ENCODE results near the gene HMG20A.

DNA sequence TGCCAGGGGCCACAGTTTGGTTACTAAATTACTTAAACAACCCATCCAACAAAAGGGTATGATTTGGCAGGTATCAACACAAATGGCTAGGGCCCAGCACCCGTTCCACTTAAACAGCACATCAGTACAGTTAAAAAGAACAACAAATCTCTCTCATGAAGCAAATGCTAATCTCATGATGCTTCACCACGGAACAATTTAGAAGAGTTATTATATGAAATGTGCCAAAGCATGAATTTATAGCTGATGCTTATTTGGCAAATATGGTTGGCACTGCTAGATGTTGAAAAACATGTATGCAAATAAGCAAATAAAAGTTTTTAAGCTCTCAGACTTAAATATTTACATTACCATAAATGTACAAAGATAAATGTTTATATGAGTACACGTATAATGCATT, 3.1 kb upstream of the HMG20A start:
- TF ChIP-seq, protein P1, sequence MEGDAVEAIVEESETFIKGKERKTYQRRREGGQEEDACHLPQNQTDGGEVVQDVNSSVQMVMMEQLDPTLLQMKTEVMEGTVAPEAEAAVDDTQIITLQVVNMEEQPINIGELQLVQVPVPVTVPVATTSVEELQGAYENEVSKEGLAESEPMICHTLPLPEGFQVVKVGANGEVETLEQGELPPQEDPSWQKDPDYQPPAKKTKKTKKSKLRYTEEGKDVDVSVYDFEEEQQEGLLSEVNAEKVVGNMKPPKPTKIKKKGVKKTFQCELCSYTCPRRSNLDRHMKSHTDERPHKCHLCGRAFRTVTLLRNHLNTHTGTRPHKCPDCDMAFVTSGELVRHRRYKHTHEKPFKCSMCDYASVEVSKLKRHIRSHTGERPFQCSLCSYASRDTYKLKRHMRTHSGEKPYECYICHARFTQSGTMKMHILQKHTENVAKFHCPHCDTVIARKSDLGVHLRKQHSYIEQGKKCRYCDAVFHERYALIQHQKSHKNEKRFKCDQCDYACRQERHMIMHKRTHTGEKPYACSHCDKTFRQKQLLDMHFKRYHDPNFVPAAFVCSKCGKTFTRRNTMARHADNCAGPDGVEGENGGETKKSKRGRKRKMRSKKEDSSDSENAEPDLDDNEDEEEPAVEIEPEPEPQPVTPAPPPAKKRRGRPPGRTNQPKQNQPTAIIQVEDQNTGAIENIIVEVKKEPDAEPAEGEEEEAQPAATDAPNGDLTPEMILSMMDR (IDR thresholded peaks at IDR 0.05), result no peak
- no peak for TF ChIP-seq POLR2A (IDR thresholded peaks at IDR 0.05)

Data from Peyer's patch (tissue), 4 donors.